Hepatocyte (in vitro differentiated cells): ENCODE data around the gene C20orf204.

ENCODE experiments used
- EZH2 ChIP-seq: fragments of 200-600 bp; sonication (generic); IDR thresholded peaks from 2 replicates; pipeline ENCODE4 v1.6.1; 2016; ENCODE audit warnings: antibody characterized with exemption, mild to moderate bottlenecking, borderline replicate concordance
- TF ChIP-seq, protein P1 (sequence below): fragments of 200-600 bp; sonication (generic); IDR thresholded peaks from 2 replicates; pipeline ENCODE4 v1.5.1; 2016; ENCODE audit warnings: antibody characterized with exemption, mild to moderate bottlenecking; ENCODE audit not compliant: poor library complexity

DNA sequence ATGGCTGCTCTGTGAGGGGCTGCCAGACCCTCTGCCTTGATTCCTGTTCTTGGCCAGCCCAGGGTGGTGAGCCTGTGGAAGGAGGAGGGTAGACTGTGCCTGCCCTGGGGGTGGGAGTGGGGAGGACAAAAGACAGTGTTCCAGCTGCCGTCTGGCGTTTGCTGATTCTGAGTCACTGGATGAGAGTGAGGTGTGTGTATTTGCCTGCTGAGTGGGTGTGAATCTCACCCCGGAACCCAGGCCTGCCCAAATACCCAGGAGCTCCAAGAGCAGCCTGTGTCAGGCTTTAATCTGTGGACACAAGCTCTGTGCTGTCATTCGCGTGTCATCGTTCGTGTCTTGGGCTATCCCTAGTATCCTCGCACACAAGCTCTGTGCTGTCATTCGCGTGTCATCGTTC is 50.8 kb downstream of the C20orf204 start:
- TF ChIP-seq, protein P1, sequence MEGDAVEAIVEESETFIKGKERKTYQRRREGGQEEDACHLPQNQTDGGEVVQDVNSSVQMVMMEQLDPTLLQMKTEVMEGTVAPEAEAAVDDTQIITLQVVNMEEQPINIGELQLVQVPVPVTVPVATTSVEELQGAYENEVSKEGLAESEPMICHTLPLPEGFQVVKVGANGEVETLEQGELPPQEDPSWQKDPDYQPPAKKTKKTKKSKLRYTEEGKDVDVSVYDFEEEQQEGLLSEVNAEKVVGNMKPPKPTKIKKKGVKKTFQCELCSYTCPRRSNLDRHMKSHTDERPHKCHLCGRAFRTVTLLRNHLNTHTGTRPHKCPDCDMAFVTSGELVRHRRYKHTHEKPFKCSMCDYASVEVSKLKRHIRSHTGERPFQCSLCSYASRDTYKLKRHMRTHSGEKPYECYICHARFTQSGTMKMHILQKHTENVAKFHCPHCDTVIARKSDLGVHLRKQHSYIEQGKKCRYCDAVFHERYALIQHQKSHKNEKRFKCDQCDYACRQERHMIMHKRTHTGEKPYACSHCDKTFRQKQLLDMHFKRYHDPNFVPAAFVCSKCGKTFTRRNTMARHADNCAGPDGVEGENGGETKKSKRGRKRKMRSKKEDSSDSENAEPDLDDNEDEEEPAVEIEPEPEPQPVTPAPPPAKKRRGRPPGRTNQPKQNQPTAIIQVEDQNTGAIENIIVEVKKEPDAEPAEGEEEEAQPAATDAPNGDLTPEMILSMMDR = no peak
- no peak for TF ChIP-seq EZH2
